ENCODE data around the gene DCTN2.

DNA sequence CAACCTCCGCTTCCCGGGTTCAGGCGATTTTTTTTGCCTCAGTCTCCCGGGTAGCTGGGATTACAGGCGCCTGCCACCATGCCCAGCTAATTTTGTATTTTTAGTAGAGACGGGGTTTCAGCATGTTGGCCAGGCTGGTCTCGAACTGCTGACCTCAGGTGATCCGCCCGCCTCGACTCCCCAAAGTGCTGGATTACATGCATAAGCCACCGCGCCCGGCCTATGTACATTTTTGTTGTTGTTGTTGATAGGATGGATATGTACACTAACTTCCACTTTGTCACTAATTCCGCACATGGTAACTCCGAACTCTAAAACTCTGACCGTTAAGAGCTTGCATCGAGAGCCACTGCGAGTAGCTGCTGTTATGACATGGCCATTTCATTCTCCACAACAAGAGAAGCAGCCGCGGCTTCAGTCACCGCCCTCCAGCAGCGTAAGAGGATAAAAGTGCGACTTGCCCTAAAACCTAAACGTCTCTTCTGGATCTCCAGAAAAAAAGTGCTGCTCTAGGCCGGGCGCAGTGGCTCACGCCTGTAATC lies 59.9 kb downstream of the DCTN2 start:
- TF ChIP-seq, protein P1, sequence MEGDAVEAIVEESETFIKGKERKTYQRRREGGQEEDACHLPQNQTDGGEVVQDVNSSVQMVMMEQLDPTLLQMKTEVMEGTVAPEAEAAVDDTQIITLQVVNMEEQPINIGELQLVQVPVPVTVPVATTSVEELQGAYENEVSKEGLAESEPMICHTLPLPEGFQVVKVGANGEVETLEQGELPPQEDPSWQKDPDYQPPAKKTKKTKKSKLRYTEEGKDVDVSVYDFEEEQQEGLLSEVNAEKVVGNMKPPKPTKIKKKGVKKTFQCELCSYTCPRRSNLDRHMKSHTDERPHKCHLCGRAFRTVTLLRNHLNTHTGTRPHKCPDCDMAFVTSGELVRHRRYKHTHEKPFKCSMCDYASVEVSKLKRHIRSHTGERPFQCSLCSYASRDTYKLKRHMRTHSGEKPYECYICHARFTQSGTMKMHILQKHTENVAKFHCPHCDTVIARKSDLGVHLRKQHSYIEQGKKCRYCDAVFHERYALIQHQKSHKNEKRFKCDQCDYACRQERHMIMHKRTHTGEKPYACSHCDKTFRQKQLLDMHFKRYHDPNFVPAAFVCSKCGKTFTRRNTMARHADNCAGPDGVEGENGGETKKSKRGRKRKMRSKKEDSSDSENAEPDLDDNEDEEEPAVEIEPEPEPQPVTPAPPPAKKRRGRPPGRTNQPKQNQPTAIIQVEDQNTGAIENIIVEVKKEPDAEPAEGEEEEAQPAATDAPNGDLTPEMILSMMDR (IDR thresholded peaks at IDR 0.05), result no peak
- no peak for TF ChIP-seq POLR2AphosphoS5 (IDR thresholded peaks at IDR 0.05)
